HEK293T (cell line): ENCODE measurements around the gene JARID2.

ENCODE experiments used
- ARNT ChIP-seq: fragments of 450-650 bp; IDR thresholded peaks from 2 replicates; pipeline ENCODE4 v1.6.1; 2017; ENCODE audit warnings: mild to moderate bottlenecking
- HDGF ChIP-seq: fragments of 450-650 bp; IDR thresholded peaks from 2 replicates; pipeline ENCODE4 v1.6.1; 2017; ENCODE audit warnings: antibody characterized with exemption, borderline replicate concordance
- PKNOX1 ChIP-seq: fragments of 450-650 bp; IDR thresholded peaks from 2 replicates; pipeline ENCODE4 v1.6.1; 2016
- SP1 ChIP-seq: fragments of 450-650 bp; IDR thresholded peaks from 2 replicates; pipeline ENCODE4 v1.6.1; 2017
- SUZ12 ChIP-seq: fragments of 450-650 bp; IDR thresholded peaks from 2 replicates; pipeline ENCODE4 v1.6.1; 2016; ENCODE audit warnings: mild to moderate bottlenecking
- ZNF384 ChIP-seq: fragments of 450-650 bp; IDR thresholded peaks from 2 replicates; pipeline ENCODE4 v1.6.1; 2016

- no peak for TF ChIP-seq SUZ12
- TF ChIP-seq ZNF384 = no peak
- TF ChIP-seq HDGF = no peak
- TF ChIP-seq ARNT = no peak
- no peak for TF ChIP-seq SP1
- TF ChIP-seq PKNOX1 = no peak
Observed at GRCh38 chr6:15218401-15218800, 27.5 kb upstream of the JARID2 start.
